Hepatocyte (in vitro differentiated cells): ENCODE data around the gene FREM1.

Source experiments
- CTCF ChIP-seq: fragments of 200-600 bp; sonication (generic); IDR thresholded peaks from 2 replicates; pipeline ENCODE4 v1.5.1; 2016; ENCODE audit warnings: antibody characterized with exemption, mild to moderate bottlenecking; ENCODE audit not compliant: poor library complexity
- EZH2 ChIP-seq: fragments of 200-600 bp; sonication (generic); IDR thresholded peaks from 2 replicates; pipeline ENCODE4 v1.6.1; 2016; ENCODE audit warnings: antibody characterized with exemption, mild to moderate bottlenecking, borderline replicate concordance
- EZH2phosphoT487 ChIP-seq: fragments of 200-600 bp; sonication (generic); IDR thresholded peaks from one replicate; pipeline ENCODE4 v1.6.1; 2018; ENCODE audit warnings: antibody characterized with exemption, mild to moderate bottlenecking, low read depth, moderate library complexity; ENCODE audit not compliant: unreplicated experiment, severe bottlenecking

DNA sequence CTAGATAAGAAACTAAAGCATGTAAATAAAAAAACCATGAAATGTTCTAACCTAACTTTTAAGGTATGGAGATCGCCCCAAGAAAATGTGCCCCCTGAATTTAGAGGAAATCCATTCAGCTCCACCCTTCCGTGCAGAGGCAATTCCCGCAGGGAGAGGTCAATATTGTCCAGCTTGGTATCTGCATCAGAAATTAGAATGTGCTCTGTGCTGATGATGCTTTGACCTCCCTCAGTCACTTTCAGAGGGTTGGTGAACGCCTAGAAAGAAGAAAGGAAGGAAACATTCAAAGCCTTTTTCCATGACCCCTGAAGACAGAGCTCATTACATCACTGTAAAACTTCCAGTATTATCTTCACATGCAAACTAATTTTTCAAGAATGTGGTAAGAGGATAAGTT, 91.0 kb downstream of the FREM1 start:
- no peak for TF ChIP-seq CTCF
- TF ChIP-seq EZH2phosphoT487, result no peak
- no peak for TF ChIP-seq EZH2
